Upper lobe of left lung (tissue), 6 donors: ENCODE data around the gene RASGRF2. TPM values are rescaled to one million over a fixed set of nuclear protein-coding genes. Genes with fewer than 3 reads are reported as not detected.

Source experiments
- ATAC-seq, 2 donors: fragments of 200-7000 bp; cut with Tn5 transposase; one replicate each; pipeline ENCODE4 v1.9.1; 2022; ENCODE audit warnings: mild to moderate bottlenecking in 2 of 2, moderate library complexity in 2 of 2; ENCODE audit not compliant: low FRiP score in 2 of 2
- DNase-seq, 2 donors: peaks; one replicate each; pipeline ENCODE4 v3.0.0-alpha.2; 2019 to 2020
- H3K27ac ChIP-seq, 4 donors: fragments of 200-600 bp; sonication (generic); one replicate each; pipeline ENCODE4 v1.5.1; 2016 to 2019
- H3K27me3 ChIP-seq, 4 donors: fragments of 200-600 bp; sonication (generic); one replicate each; pipeline ENCODE4 v1.5.1; 2017 to 2019
- H3K36me3 ChIP-seq, 4 donors: fragments of 200-600 bp; sonication (generic); one replicate each; pipeline ENCODE4 v1.5.1; 2016 to 2019
- H3K4me1 ChIP-seq, 4 donors: fragments of 200-600 bp; sonication (generic); one replicate each; pipeline ENCODE4 v1.5.1; 2018 to 2019
- H3K4me3 ChIP-seq, 4 donors: fragments of 200-600 bp; sonication (generic); one replicate each; pipeline ENCODE4 v1.5.1; 2017 to 2019; ENCODE audit warnings: mild to moderate bottlenecking in 2 of 4, moderate library complexity in 1 of 4
- H3K9me3 ChIP-seq, 4 donors: fragments of 200-600 bp; sonication (generic); one replicate each; pipeline ENCODE4 v1.5.1; 2018 to 2019
- EP300 ChIP-seq, 4 donors: sonication (generic); formaldehyde crosslinking; IDR thresholded peaks; one replicate each; pipeline ENCODE4 v1.5.1; 2017; ENCODE audit warnings: antibody characterized with exemption in 4 of 4, control low read depth in 2 of 4
- POLR2A ChIP-seq, 4 donors: fragments of 450-650 bp; IDR thresholded peaks; one replicate each; pipeline ENCODE4 v1.5.1; 2016 to 2017; ENCODE audit warnings: antibody characterized with exemption in 4 of 4, mild to moderate bottlenecking in 2 of 4
- POLR2AphosphoS5 ChIP-seq, 2 donors: sonication (generic); formaldehyde crosslinking; IDR thresholded peaks; one replicate each; pipeline ENCODE4 v1.5.1; 2017; ENCODE audit warnings: antibody characterized with exemption in 2 of 2
- WGBS, 2 donors: methylation state at CpG; one replicate each; pipeline ENCODE4 v1.1.5; 2017 to 2018; 5-methylcytosine and 5-hydroxymethylcytosine counted together
- total RNA-seq, 6 donors: library from RNA; depleted of rRNA in 4 of 6; stranded (reverse); fragments of >200 nt in 4 of 6; gene quantifications; one replicate each; pipeline versions ENCODE4 v1.1.0 to v1.2.1, GENCODE V29; 2016 to 2021
- TF ChIP-seq, protein P1 (sequence below), 6 experiments: fragments of 450-650 bp in 4 of 6; fragments of 200-600 bp in 2 of 6; sonication (generic) in 2 of 6; IDR thresholded peaks; one replicate each; pipeline ENCODE4 v1.5.1; 2016 to 2019; ENCODE audit warnings: antibody characterized with exemption in 6 of 6
- donor health status: DM: no; HTN: no; CAD: no; lungs with moderate emphysema.
- donor health status: DM: no; HTN: yes; CAD: no; lungs with severe emphysema.

Gene RASGRF2
- total RNA-seq, 6 donors from 2014 or later, result 1.5 to 10.5 (median 4.9) TPM

DNA sequence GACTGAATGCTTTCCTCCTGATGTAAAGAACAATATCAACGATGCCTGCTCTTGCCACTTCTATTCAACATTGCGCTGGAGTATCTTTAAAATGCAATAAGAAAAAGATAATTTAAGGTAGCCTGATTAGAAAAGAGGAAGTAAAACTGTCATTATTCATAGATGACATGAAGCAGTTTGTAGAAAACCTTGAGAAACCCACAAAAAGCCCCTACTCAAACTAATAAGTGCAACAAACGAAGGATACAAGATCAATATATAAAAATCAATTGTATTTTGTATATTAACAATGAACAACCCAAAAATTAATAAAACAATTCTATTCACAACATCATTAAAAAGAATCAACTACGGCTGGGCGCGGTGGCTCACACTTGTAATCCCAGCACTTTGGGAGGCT, 196.6 kb downstream of the RASGRF2 start:
- no peaks in the 10 kb centered on the region for H3K36me3 ChIP-seq

DNA sequence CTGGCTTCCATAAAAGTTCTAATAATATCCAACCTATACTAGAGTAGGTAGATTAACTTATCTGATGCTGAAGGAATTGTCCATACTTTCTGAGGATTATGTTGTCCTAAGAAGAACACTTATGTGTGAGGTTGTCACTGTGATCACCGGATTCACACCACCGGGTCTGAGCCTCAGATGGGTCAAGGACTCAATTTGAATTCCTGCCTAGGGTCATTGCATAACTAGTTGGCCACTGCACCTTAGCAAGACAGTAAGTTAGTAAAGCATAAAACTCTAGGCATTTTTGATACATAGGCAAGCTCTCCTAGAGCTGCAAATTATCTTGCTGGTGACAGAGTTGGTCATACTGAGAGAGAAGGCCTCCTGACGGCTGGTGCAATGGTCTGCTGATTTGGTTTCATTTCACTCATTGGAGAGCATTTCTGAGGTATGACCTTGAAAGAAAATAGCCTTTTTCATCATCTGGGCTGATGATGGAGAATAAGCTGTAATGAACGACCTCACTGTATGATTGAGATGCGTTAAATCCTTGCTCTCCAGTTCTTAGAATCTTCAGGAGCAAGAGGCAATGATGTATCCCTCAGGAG, 200.9 kb downstream of the RASGRF2 start:
- Histone ChIP-seq H3K27me3 (no peaks in the 10 kb centered on the region), H3K4me3 (no peak overlapping the region), H3K4me1 (no peaks in the 10 kb centered on the region), H3K27ac (no peak overlapping the region), H3K36me3 (no peaks in the 10 kb centered on the region), H3K9me3 (no peaks in the 10 kb centered on the region)
- ATAC-seq (no peak), DNase-seq (no peak)
- TF ChIP-seq, protein P1, sequence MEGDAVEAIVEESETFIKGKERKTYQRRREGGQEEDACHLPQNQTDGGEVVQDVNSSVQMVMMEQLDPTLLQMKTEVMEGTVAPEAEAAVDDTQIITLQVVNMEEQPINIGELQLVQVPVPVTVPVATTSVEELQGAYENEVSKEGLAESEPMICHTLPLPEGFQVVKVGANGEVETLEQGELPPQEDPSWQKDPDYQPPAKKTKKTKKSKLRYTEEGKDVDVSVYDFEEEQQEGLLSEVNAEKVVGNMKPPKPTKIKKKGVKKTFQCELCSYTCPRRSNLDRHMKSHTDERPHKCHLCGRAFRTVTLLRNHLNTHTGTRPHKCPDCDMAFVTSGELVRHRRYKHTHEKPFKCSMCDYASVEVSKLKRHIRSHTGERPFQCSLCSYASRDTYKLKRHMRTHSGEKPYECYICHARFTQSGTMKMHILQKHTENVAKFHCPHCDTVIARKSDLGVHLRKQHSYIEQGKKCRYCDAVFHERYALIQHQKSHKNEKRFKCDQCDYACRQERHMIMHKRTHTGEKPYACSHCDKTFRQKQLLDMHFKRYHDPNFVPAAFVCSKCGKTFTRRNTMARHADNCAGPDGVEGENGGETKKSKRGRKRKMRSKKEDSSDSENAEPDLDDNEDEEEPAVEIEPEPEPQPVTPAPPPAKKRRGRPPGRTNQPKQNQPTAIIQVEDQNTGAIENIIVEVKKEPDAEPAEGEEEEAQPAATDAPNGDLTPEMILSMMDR (IDR thresholded peaks at IDR 0.05), result no peak
- no peak for TF ChIP-seq POLR2A (IDR thresholded peaks at IDR 0.05)
- 86 to 91% methylated on average over 5 of the region's 5 CpGs for WGBS, 2 donors

More for the DNA sequence above, 196.6 kb downstream of the RASGRF2 start:
- no peak for ATAC-seq
- no peak for DNase-seq
- TF ChIP-seq EP300 (IDR thresholded peaks at IDR 0.05) (no peak), POLR2A (IDR thresholded peaks at IDR 0.05) (no peak), POLR2AphosphoS5 (IDR thresholded peaks at IDR 0.05) (no peak)
- TF ChIP-seq, protein P1 (IDR thresholded peaks at IDR 0.05), result no peak
- no peak overlapping the region for H3K27ac ChIP-seq
- H3K27me3 ChIP-seq, result no peaks in the 10 kb centered on the region
- no peaks in the 10 kb centered on the region for H3K4me1 ChIP-seq
- H3K4me3 ChIP-seq, result no peak overlapping the region
- no peaks in the 10 kb centered on the region for H3K9me3 ChIP-seq
- 91 to 92% methylated on average over 6 of the region's 6 CpGs for WGBS, 2 donors

- TF ChIP-seq POLR2AphosphoS5 (IDR thresholded peaks at IDR 0.05) (no peak), POLR2A (IDR thresholded peaks at IDR 0.05) (no peak), EP300 (IDR thresholded peaks at IDR 0.05) (no peak)
- TF ChIP-seq, protein P1 (IDR thresholded peaks at IDR 0.05), result no peak
- Histone ChIP-seq H3K36me3 (no peaks in the 10 kb centered on the region), H3K27me3 (no peaks in the 10 kb centered on the region), H3K9me3 (no peaks in the 10 kb centered on the region), H3K4me1 (no peaks in the 10 kb centered on the region), H3K4me3 (no peak overlapping the region), H3K27ac (no peak overlapping the region)
- ATAC-seq (no peak), DNase-seq (no peak)
- WGBS, 2 donors, result 75 to 76% methylated on average over 7 to 9 of the region's 9 CpGs
Observed at GRCh38 chr5:81162501-81162900, 202.3 kb downstream of the RASGRF2 start.

DNA sequence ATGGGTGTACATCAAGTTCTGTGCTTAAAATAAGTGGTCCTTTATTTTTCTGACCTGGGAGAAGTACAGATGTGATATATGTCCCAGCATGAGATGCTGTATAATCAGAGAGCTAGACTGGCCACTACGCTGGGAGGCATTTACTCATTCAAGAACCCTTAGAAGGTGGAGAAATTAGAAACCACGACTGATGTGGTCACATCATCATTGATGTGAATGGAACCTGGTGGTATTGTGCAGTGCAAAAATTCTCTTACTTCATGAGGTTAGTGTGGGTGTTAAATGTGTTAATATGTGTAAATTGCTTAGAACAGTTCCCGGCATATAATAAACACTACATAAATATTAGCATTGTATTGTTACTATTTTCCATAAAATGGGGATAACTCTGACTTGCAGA, 203.5 kb downstream of the RASGRF2 start:
- Histone ChIP-seq H3K9me3 (no peaks in the 10 kb centered on the region), H3K4me3 (no peak overlapping the region), H3K27ac (no peak overlapping the region), H3K4me1 (no peaks in the 10 kb centered on the region), H3K36me3 (no peaks in the 10 kb centered on the region), H3K27me3 (no peaks in the 10 kb centered on the region)
- DNase-seq (no peak), ATAC-seq (no peak)
- WGBS, 2 donors, result 77 to 78% methylated on average over 3 of the region's 3 CpGs
- TF ChIP-seq POLR2AphosphoS5 (IDR thresholded peaks at IDR 0.05), result no peak

DNA sequence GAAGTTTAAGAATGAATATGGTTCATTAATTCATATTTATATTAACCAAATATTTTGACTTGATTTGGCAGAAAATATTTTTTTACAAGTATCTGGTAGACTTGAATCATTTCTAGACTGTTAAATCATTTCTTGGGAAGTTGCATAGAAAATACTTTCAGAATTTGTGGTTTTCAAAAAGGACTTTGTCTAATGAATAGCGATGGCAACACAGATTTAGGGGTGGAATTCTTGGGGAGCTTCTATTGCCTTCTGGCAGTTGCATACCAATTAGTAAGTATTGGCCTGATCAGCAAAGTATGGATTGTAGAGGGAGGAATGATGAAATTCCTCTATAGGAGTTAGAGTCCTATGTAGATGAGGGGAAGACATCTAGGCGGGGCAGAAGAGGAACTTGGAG, 204.3 kb downstream of the RASGRF2 start:
- H3K36me3 ChIP-seq, result no peaks in the 10 kb centered on the region
- TF ChIP-seq EP300 (IDR thresholded peaks at IDR 0.05) (no peak), POLR2AphosphoS5 (IDR thresholded peaks at IDR 0.05) (no peak), POLR2A (IDR thresholded peaks at IDR 0.05) (no peak)
- TF ChIP-seq, protein P1 (IDR thresholded peaks at IDR 0.05), result no peak
- 82 to 87% methylated on average over 2 of the region's 2 CpGs for WGBS, 2 donors
- no peak overlapping the region for H3K4me3 ChIP-seq
- no peaks in the 10 kb centered on the region for H3K27me3 ChIP-seq
- no peaks in the 10 kb centered on the region for H3K9me3 ChIP-seq
- H3K27ac ChIP-seq, result no peak overlapping the region
- DNase-seq (no peak), ATAC-seq (no peak)
- no peaks in the 10 kb centered on the region for H3K4me1 ChIP-seq
